Measurements from ENCODE around the gene LMNTD2. TPM values are rescaled to one million over a fixed set of nuclear protein-coding genes. Genes with fewer than 3 reads are reported as not detected.

LMNTD2 gene
- total and polyA plus RNA-seq, 4 donors, result 0.79 to 7.6 (median 3.3) TPM

DNA sequence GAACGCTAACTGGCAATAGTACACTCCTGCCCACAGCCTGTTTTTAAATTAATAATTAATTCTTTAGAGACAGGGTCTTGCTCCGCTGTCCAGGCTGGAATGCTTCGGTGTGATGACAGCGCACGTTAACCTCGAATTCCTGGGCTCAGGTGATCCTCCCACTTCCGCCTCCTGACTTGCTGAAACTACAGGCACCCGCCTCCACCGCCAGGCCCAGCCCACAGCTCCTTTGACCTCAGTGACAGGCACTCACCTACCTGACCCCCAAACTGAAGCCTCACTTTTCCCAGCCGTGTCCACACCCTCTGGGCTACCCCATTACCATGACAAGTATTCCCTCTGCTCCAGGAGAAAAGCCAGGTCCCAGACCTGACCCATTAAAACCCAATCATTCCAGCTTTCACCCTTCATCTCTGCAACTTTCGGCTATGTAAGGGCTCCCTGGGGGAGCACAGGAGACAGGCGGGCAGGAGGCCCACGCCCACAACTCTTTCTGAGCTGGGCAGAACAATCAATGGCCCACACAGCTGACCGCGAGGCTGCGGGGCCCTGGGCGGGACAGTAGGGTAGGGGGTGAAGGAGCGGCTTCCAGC, 730 bp downstream of the LMNTD2 start:
- Histone ChIP-seq H3K4me3 (ENCODE audit: low read depth, low read length) (peak overlapping the region; percentile 47), H3K27me3 (ENCODE audit: control insufficient read depth, insufficient read depth, low read length) (peaks cover 51% of the 10 kb centered on the region), H3K27ac (ENCODE audit: low read depth, low read length) (no peak overlapping the region), H3K9me3 (ENCODE audit: control insufficient read depth, insufficient read depth, low read length) (no peaks in the 10 kb centered on the region), H3K4me1 (ENCODE audit: control insufficient read depth, insufficient read depth, low read length) (peaks cover 30% of the 10 kb centered on the region), H3K36me3 (ENCODE audit: control insufficient read depth, insufficient read depth, low read length) (peaks cover 31% of the 10 kb centered on the region)
- DNase-seq (ENCODE audit: low read depth in 4 of 6, low spot score in 6 of 6), result no peak
- 51% methylated on average over 17 of the region's 18 CpGs for WGBS (ENCODE audit: insufficient coverage)

GRCh38 chr11:559020-559620, 1.4 kb downstream of the LMNTD2 start:
- Histone ChIP-seq H3K27ac (ENCODE audit: low read depth, low read length) (no peak overlapping the region), H3K36me3 (ENCODE audit: control insufficient read depth, insufficient read depth, low read length) (peaks cover 31% of the 10 kb centered on the region), H3K4me1 (ENCODE audit: control insufficient read depth, insufficient read depth, low read length) (peaks cover 37% of the 10 kb centered on the region), H3K9me3 (ENCODE audit: control insufficient read depth, insufficient read depth, low read length) (no peaks in the 10 kb centered on the region), H3K4me3 (ENCODE audit: low read depth, low read length) (no peak overlapping the region), H3K27me3 (ENCODE audit: control insufficient read depth, insufficient read depth, low read length) (peaks cover 56% of the 10 kb centered on the region)
- 85% methylated on average over 13 of the region's 15 CpGs for WGBS (ENCODE audit: insufficient coverage)
- DNase-seq (ENCODE audit: low read depth in 4 of 6, low spot score in 6 of 6), result no peak

GRCh38 chr11:558503-558902, 2.0 kb downstream of the LMNTD2 start:
- Histone ChIP-seq H3K36me3 (ENCODE audit: control insufficient read depth, insufficient read depth, low read length) (peaks cover 31% of the 10 kb centered on the region), H3K9me3 (ENCODE audit: control insufficient read depth, insufficient read depth, low read length) (no peaks in the 10 kb centered on the region), H3K4me3 (ENCODE audit: low read depth, low read length) (no peak overlapping the region), H3K27ac (ENCODE audit: low read depth, low read length) (no peak overlapping the region), H3K4me1 (ENCODE audit: control insufficient read depth, insufficient read depth, low read length) (peaks cover 37% of the 10 kb centered on the region), H3K27me3 (ENCODE audit: control insufficient read depth, insufficient read depth, low read length) (peaks cover 59% of the 10 kb centered on the region)
- 96% methylated on average over 14 of the region's 20 CpGs for WGBS (ENCODE audit: insufficient coverage)
- DNase-seq (ENCODE audit: low read depth in 4 of 6, low spot score in 6 of 6), result no peak

- Histone ChIP-seq H3K27ac (ENCODE audit: low read depth, low read length) (no peak overlapping the region), H3K36me3 (ENCODE audit: control insufficient read depth, insufficient read depth, low read length) (peaks cover 28% of the 10 kb centered on the region), H3K4me3 (ENCODE audit: low read depth, low read length) (no peak overlapping the region), H3K27me3 (ENCODE audit: control insufficient read depth, insufficient read depth, low read length) (peaks cover 59% of the 10 kb centered on the region), H3K9me3 (ENCODE audit: control insufficient read depth, insufficient read depth, low read length) (no peaks in the 10 kb centered on the region), H3K4me1 (ENCODE audit: control insufficient read depth, insufficient read depth, low read length) (peaks cover 37% of the 10 kb centered on the region)
- WGBS (ENCODE audit: insufficient coverage), result 78% methylated on average over 23 of the region's 24 CpGs
- DNase-seq (ENCODE audit: low read depth in 4 of 6, low spot score in 6 of 6), result no peak
Measured at GRCh38 chr11:557328-558132, 3.0 kb downstream of the LMNTD2 start.

- Histone ChIP-seq H3K36me3 (ENCODE audit: control insufficient read depth, insufficient read depth, low read length) (peaks cover 28% of the 10 kb centered on the region), H3K27ac (ENCODE audit: low read depth, low read length) (no peak overlapping the region), H3K27me3 (ENCODE audit: control insufficient read depth, insufficient read depth, low read length) (peaks cover 59% of the 10 kb centered on the region), H3K4me1 (ENCODE audit: control insufficient read depth, insufficient read depth, low read length) (peaks cover 35% of the 10 kb centered on the region), H3K4me3 (ENCODE audit: low read depth, low read length) (no peak overlapping the region), H3K9me3 (ENCODE audit: control insufficient read depth, insufficient read depth, low read length) (no peaks in the 10 kb centered on the region)
- 54% methylated on average over 22 of the region's 22 CpGs for WGBS (ENCODE audit: insufficient coverage)
- no peak for DNase-seq (ENCODE audit: low read depth in 4 of 6, low spot score in 6 of 6)
Measured at GRCh38 chr11:556662-557256, 3.8 kb downstream of the LMNTD2 start.

DNA sequence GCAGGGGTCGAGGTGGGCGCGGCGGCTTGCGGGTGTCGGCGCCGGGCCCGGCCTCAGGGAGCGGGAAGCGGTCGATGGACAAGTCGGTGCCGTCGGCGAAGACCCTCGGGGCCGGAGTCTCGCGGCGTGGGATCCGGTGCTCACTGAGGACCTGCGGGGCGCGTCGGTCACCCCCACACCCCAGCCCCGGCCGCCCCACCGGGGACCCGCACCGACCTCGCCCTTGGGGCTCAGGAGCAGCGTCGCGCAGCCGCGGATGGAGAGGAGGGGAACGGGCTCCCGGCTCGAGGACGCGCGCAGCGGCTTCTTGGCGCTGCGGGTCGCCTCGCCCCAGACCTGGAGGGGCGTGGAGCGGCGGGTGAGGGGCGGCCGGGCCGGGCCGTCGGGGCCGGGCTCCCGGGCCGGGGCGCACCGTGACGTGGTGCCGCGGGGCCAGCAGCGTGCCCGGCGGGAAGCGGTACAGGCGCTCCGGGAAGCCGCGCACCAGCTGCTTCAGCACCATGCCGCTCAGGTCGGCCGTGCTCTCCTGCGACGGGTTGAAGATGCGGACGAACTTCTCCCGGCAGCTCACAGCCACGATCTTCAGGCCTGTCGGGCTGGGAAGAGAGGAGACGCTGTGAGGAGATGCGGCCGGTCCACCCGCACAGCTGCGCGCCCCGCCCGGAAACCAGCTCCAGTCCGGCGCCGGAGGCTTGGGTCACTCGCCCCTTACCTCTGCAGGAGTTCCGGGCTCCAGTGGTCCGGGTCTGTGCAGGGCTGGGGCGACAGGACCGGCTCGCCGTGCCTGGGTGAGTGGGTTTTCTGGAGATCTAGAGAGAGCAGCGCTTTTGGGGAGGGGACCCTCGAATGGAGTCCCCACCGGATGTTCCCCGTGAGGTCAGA, 4.5 kb downstream of the LMNTD2 start:
- WGBS (ENCODE audit: insufficient coverage), result 2% methylated on average over 103 of the region's 104 CpGs
- no peaks in the 10 kb centered on the region for H3K9me3 ChIP-seq (ENCODE audit: control insufficient read depth, insufficient read depth, low read length)
- H3K4me3 ChIP-seq (ENCODE audit: low read depth, low read length), result no peak overlapping the region
- no peak overlapping the region for H3K27ac ChIP-seq (ENCODE audit: low read depth, low read length)
- H3K27me3 ChIP-seq (ENCODE audit: control insufficient read depth, insufficient read depth, low read length), result peaks cover 59% of the 10 kb centered on the region
- peaks cover 35% of the 10 kb centered on the region for H3K36me3 ChIP-seq (ENCODE audit: control insufficient read depth, insufficient read depth, low read length)
- H3K4me1 ChIP-seq (ENCODE audit: control insufficient read depth, insufficient read depth, low read length), result peaks cover 29% of the 10 kb centered on the region
- DNase-seq (ENCODE audit: low read depth in 4 of 6, low spot score in 6 of 6), result no peak

GRCh38 chr11:555227-555779, 5.2 kb downstream of the LMNTD2 start:
- under 1% methylated on average over 57 of the region's 57 CpGs for WGBS (ENCODE audit: insufficient coverage)
- peaks cover 57% of the 10 kb centered on the region for H3K27me3 ChIP-seq (ENCODE audit: control insufficient read depth, insufficient read depth, low read length)

GRCh38 chr11:554428-555226, 5.9 kb downstream of the LMNTD2 start:
- H3K9me3 ChIP-seq (ENCODE audit: control insufficient read depth, insufficient read depth, low read length), result no peaks in the 10 kb centered on the region
- no peak overlapping the region for H3K27ac ChIP-seq (ENCODE audit: low read depth, low read length)
- no peak overlapping the region for H3K4me3 ChIP-seq (ENCODE audit: low read depth, low read length)
- H3K36me3 ChIP-seq (ENCODE audit: control insufficient read depth, insufficient read depth, low read length), result peaks cover 49% of the 10 kb centered on the region
- peaks cover 50% of the 10 kb centered on the region for H3K27me3 ChIP-seq (ENCODE audit: control insufficient read depth, insufficient read depth, low read length)
- H3K4me1 ChIP-seq (ENCODE audit: control insufficient read depth, insufficient read depth, low read length), result peaks cover 20% of the 10 kb centered on the region
- 10% methylated on average over 39 of the region's 60 CpGs for WGBS (ENCODE audit: insufficient coverage)
- peak in 2 of 6 donors; percentile 85 to 91 for DNase-seq (ENCODE audit: low read depth in 4 of 6, low spot score in 6 of 6)

More at GRCh38 chr11:555227-555779, 5.2 kb downstream of the LMNTD2 start:
- Histone ChIP-seq H3K4me1 (ENCODE audit: control insufficient read depth, insufficient read depth, low read length) (peaks cover 27% of the 10 kb centered on the region), H3K36me3 (ENCODE audit: control insufficient read depth, insufficient read depth, low read length) (peaks cover 42% of the 10 kb centered on the region), H3K27ac (ENCODE audit: low read depth, low read length) (no peak overlapping the region), H3K4me3 (ENCODE audit: low read depth, low read length) (no peak overlapping the region), H3K9me3 (ENCODE audit: control insufficient read depth, insufficient read depth, low read length) (no peaks in the 10 kb centered on the region)
- DNase-seq (ENCODE audit: low read depth in 4 of 6, low spot score in 6 of 6), result no peak

Data from spinal cord (tissue), 10 donors.